ENCODE measurements around the gene B4GALT7.

GRCh38 chr5:177604116-177604521 lies 4.2 kb downstream of the B4GALT7 start:
- TF ChIP-seq POLR2AphosphoS5 (IDR thresholded peaks at IDR 0.05; ENCODE audit: low read depth, low read length) (no peak), SIN3A (IDR thresholded peaks at IDR 0.05; ENCODE audit: borderline replicate concordance, insufficient read depth, low read length) (no peak), REST (IDR thresholded peaks at IDR 0.05; ENCODE audit: insufficient read depth in 1 of 2, low read depth in 2 of 2, low read length in 2 of 2) (no peak)
